Left ventricle myocardium inferior (tissue), 1 donor: ENCODE measurements around the gene MYO16. TPM values are rescaled to one million over a fixed set of nuclear protein-coding genes. Genes with fewer than 3 reads are reported as not detected.
"Not testable (repeated sequence)": the region's sequence is repeated elsewhere in the genome, so short reads cannot be mapped to it uniquely, and the experiment has no call there.

ENCODE experiments used
- DNase-seq: peaks from one replicate; pipeline ENCODE4 v3.0.0-alpha.2; 2020
- H3K27ac ChIP-seq: fragments of 200-600 bp; replicated peaks from 2 replicates; pipeline ENCODE4 v1.8.0; 2021
- H3K27me3 ChIP-seq: fragments of 200-600 bp; 2 replicates; pipeline ENCODE4 v1.8.0; 2021; ENCODE audit warnings: low read depth
- H3K36me3 ChIP-seq: fragments of 200-600 bp; 2 replicates; pipeline ENCODE4 v1.8.0; 2021
- H3K4me1 ChIP-seq: fragments of 200-600 bp; 2 replicates; pipeline ENCODE4 v1.8.0; 2021
- H3K4me3 ChIP-seq: fragments of 200-600 bp; 2 replicates; pipeline ENCODE4 v1.8.0; 2021; ENCODE audit warnings: mild to moderate bottlenecking, moderate library complexity
- H3K9me3 ChIP-seq: fragments of 200-600 bp; replicated peaks from 2 replicates; pipeline ENCODE4 v1.8.0; 2021
- intact Hi-C: fragments of 100-400 bp; cut with micrococcal nuclease; formaldehyde crosslinking; loops from one replicate; pipeline ENCODE4 v1.11.0; 2022
- total RNA-seq: library from RNA; stranded (reverse); fragmentation: NEBNext Ultra II Directional; extraction: Animal tissue kit (Norgen Biotek cat#: 25700); gene quantifications from one replicate; pipeline ENCODE4 v1.2.1, GENCODE V29; 2021
- TF ChIP-seq, protein P1 (sequence below): fragments of 200-600 bp; IDR thresholded peaks from 2 replicates; pipeline ENCODE4 v1.8.0; 2021; ENCODE audit warnings: antibody characterized with exemption, mild to moderate bottlenecking, borderline replicate concordance
- donor health status: DM: no; HTN: yes; CAD: no; lungs with severe emphysema.

The MYO16 gene
- total RNA-seq, 1 donor from 2014 or later, result 1.7 TPM

DNA sequence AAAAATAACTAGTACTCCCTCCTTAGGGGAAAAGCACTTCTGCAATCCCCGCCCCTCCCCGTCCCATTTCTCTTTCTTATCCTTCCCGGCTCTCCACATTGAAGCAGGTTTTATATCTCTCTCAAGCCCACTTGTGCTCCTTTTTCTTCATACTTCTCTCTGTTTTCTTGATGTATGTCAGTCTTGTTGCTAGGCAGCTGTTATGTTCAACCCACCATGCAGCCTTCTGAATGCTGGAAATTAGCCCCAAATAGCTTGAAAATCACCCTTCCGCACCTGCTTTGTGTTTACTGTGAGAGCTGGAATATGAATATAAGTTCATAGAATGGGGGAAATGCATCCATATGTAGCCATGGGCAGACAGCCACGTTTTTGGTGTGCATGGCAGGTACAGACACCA is 461.4 kb downstream of the MYO16 start:
- Histone ChIP-seq H3K27me3 (no peaks in the 10 kb centered on the region), H3K36me3 (no peaks in the 10 kb centered on the region), H3K27ac (no peak overlapping the region), H3K4me1 (no peaks in the 10 kb centered on the region), H3K9me3 (peaks cover 7% of the 10 kb centered on the region), H3K4me3 (no peak overlapping the region)
- intact Hi-C loops, result no loop called here
- no peak for DNase-seq
- TF ChIP-seq, protein P1, sequence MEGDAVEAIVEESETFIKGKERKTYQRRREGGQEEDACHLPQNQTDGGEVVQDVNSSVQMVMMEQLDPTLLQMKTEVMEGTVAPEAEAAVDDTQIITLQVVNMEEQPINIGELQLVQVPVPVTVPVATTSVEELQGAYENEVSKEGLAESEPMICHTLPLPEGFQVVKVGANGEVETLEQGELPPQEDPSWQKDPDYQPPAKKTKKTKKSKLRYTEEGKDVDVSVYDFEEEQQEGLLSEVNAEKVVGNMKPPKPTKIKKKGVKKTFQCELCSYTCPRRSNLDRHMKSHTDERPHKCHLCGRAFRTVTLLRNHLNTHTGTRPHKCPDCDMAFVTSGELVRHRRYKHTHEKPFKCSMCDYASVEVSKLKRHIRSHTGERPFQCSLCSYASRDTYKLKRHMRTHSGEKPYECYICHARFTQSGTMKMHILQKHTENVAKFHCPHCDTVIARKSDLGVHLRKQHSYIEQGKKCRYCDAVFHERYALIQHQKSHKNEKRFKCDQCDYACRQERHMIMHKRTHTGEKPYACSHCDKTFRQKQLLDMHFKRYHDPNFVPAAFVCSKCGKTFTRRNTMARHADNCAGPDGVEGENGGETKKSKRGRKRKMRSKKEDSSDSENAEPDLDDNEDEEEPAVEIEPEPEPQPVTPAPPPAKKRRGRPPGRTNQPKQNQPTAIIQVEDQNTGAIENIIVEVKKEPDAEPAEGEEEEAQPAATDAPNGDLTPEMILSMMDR, result no peak

DNA sequence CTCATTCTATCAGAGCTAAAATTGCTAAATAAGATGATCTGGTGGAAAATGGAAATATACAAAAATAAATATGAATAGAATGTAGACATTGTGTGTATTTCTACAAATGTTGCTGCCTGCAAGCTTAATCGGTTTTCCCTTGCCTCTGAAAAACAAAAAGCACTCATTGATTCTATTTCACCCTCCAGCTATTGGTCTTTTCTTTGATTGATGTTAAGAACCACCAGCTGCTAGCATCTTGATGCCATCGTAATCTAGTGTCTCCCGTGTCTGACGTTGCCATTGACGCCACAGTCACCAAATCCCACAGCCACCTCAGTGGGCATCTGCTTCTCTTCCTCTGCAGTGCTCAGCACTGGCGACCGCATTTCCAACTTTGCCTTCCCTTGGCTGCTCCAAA is 461.8 kb downstream of the MYO16 start:
- intact Hi-C loops, result no loop called here
- no peaks in the 10 kb centered on the region for H3K4me1 ChIP-seq
- no peak overlapping the region for H3K27ac ChIP-seq
- H3K36me3 ChIP-seq, result no peaks in the 10 kb centered on the region
- H3K27me3 ChIP-seq, result no peaks in the 10 kb centered on the region
- TF ChIP-seq, protein P1, result no peak
- H3K9me3 ChIP-seq, result peaks cover 7% of the 10 kb centered on the region
- no peak overlapping the region for H3K4me3 ChIP-seq
- no peak for DNase-seq

DNA sequence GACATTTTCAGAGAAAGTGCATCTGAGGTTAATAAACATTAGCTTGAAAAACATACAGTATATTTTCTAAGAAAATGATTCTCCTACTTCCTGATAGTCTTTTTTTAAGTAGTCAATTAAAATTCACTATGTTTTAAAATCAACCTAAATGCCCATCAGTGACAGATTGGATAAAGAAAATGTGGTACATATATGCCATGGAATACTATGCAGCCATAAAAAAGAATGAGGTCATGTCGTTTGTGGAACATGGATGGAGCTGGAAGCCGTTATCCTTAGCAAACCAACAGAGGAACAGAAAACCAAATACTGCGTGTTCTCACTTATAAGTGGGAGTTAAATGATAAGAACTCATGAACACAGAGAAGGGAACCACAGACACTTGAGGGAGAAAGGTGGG is 462.8 kb downstream of the MYO16 start:
- H3K4me3 ChIP-seq, DNase-seq, H3K27ac ChIP-seq, H3K27me3 ChIP-seq, H3K36me3 ChIP-seq, H3K4me1 ChIP-seq, H3K9me3 ChIP-seq, intact Hi-C loops: not testable (repeated sequence)

DNA sequence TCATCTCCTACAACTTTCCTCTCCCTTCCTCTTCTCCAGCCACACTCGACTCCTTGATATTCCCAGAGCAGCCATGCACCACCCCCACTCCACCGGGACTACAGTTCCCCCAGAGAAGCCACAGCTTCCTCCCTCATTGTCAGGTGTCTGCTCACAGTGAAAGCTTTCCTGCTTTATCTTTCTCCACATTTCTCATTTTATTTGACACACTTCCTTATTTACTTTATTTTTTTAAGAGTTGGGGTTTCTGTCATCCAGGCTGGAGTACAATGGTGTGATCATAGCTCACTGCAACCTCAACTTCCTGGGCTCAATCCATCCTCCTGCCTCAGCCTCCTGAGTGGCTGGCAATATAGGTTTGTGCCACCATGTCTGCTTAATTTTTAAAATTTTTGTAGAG is 464.6 kb downstream of the MYO16 start:
- peaks cover 7% of the 10 kb centered on the region for H3K9me3 ChIP-seq
- H3K27ac ChIP-seq, result no peak overlapping the region
- H3K4me1 ChIP-seq, result no peaks in the 10 kb centered on the region
- no peak overlapping the region for H3K4me3 ChIP-seq
- no peaks in the 10 kb centered on the region for H3K36me3 ChIP-seq
- intact Hi-C loops, result no loop called here
- H3K27me3 ChIP-seq, result peaks cover under 1% of the 10 kb centered on the region
- TF ChIP-seq, protein P1, result no peak
- DNase-seq, result no peak

DNA sequence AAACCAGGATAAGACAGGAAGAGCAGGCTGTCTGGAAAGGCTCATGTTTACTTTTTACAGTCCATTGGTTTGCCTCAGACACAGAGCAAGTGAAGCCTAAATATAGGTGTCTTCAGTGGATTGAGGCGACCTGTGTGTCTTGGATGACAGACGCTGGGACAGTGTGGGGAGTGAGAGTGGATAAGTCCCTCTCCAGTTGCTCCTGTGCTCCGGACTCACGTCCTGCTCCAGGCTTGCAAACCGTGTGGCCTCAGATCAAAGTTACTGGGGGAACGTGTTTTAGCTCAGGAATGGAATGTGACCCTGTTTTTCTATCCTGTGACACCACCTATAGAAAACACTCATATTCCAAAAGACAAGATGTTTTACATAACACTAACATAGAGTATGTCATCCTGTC is 465.7 kb downstream of the MYO16 start:
- intact Hi-C loops, result no loop called here
- Histone ChIP-seq H3K4me1 (no peaks in the 10 kb centered on the region), H3K27me3 (peaks cover 8% of the 10 kb centered on the region), H3K27ac (no peak overlapping the region), H3K4me3 (no peak overlapping the region), H3K9me3 (peaks cover 7% of the 10 kb centered on the region), H3K36me3 (no peaks in the 10 kb centered on the region)
- TF ChIP-seq, protein P1, result no peak
- DNase-seq, result no peak

DNA sequence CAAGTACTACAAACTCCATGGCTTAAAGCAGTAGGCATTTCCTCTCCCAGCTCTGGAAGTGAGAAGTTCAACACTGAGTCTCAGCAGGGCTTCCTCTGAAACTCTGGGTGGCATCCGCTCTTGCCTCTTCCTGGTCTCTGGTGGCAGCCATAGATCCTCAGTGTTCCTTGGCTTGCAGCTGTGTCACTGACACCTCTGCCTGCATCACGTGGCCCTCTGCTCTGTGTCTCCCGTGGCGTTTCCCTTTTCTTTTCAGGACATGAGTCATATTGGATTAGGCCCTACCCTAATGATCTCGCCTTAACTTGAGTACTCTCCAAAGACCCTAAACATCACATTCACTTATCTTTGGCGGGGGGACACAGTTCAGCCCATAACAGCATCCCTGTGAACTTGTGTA is 466.7 kb downstream of the MYO16 start:
- Histone ChIP-seq H3K27me3 (peaks cover 8% of the 10 kb centered on the region), H3K9me3 (peaks cover 7% of the 10 kb centered on the region), H3K36me3 (no peaks in the 10 kb centered on the region), H3K4me1 (no peaks in the 10 kb centered on the region), H3K4me3 (no peak overlapping the region), H3K27ac (no peak overlapping the region)
- TF ChIP-seq, protein P1, result no peak
- intact Hi-C loops, result no loop called here
- no peak for DNase-seq
